Esophagus squamous epithelium (tissue), 5 donors: ENCODE data around the gene PSMD14. TPM values are rescaled to one million over a fixed set of nuclear protein-coding genes. Genes with fewer than 3 reads are reported as not detected.
A peak's percentile ranks its signal among the peaks of the same experiment; 100 is the strongest.

Source experiments
- DNase-seq: peaks from one replicate; lab custom pipeline; 2025; lab: John Stamatoyannopoulos, UW
- H3K27ac ChIP-seq, 4 donors: fragments of 200-600 bp; sonication (generic); one replicate each; pipeline ENCODE4 v1.5.1; 2016 to 2019; ENCODE audit warnings: mild to moderate bottlenecking in 1 of 4
- H3K27me3 ChIP-seq, 4 donors: fragments of 200-600 bp; sonication (generic); 1 replicate in 3 of 4; 2 replicates in 1 of 4; pipeline versions ENCODE4 v1.5.1 to v1.6.0; 2017 to 2021; ENCODE audit warnings: antibody characterized with exemption in 1 of 4
- H3K36me3 ChIP-seq, 3 donors: fragments of 200-600 bp; sonication (generic); one replicate each; pipeline ENCODE4 v1.5.1; 2016 to 2019
- H3K4me1 ChIP-seq, 3 donors: fragments of 200-600 bp; sonication (generic); one replicate each; pipeline ENCODE4 v1.5.1; 2017 to 2019
- H3K4me3 ChIP-seq, 4 donors: fragments of 200-600 bp; sonication (generic); 1 replicate in 3 of 4; 2 replicates in 1 of 4; pipeline ENCODE4 v1.5.1; 2016 to 2019; ENCODE audit warnings: mild to moderate bottlenecking in 2 of 4, moderate library complexity in 1 of 4
- H3K9me3 ChIP-seq, 3 donors: fragments of 200-600 bp; sonication (generic); one replicate each; pipeline ENCODE4 v1.5.1; 2016 to 2019
- CTCF ChIP-seq, 6 experiments: fragments of 450-650 bp in 4 of 6; fragments of 200-600 bp in 2 of 6; sonication (generic) in 2 of 6; IDR thresholded peaks; one replicate each; pipeline ENCODE4 v1.5.1; 2016 to 2019; ENCODE audit warnings: antibody characterized with exemption in 6 of 6, mild to moderate bottlenecking in 4 of 6, moderate library complexity in 4 of 6
- POLR2A ChIP-seq, 4 donors: fragments of 450-650 bp; IDR thresholded peaks; one replicate each; pipeline ENCODE4 v1.6.1; 2017; ENCODE audit warnings: antibody characterized with exemption in 4 of 4, mild to moderate bottlenecking in 4 of 4, moderate library complexity in 3 of 4
- WGBS, 2 donors: methylation state at CpG; one replicate each; pipeline ENCODE4 v1.1.5; 2018; 5-methylcytosine and 5-hydroxymethylcytosine counted together
- intact Hi-C: fragments of 100-400 bp; cut with DNase I; formaldehyde crosslinking; loops from one replicate; pipeline ENCODE4 v1.15.0; 2022
- total RNA-seq, 4 donors: library from RNA; depleted of rRNA; stranded (reverse); fragments of >200 nt; gene quantifications; one replicate each; pipeline ENCODE4 v1.1.0, GENCODE V29; 2016
- donor health status: DM: yes; HTN: yes; CAD: no.

PSMD14 gene
- total RNA-seq, 4 donors from 2014 or later, result 32.8 to 86.9 (median 53.3) TPM

DNA sequence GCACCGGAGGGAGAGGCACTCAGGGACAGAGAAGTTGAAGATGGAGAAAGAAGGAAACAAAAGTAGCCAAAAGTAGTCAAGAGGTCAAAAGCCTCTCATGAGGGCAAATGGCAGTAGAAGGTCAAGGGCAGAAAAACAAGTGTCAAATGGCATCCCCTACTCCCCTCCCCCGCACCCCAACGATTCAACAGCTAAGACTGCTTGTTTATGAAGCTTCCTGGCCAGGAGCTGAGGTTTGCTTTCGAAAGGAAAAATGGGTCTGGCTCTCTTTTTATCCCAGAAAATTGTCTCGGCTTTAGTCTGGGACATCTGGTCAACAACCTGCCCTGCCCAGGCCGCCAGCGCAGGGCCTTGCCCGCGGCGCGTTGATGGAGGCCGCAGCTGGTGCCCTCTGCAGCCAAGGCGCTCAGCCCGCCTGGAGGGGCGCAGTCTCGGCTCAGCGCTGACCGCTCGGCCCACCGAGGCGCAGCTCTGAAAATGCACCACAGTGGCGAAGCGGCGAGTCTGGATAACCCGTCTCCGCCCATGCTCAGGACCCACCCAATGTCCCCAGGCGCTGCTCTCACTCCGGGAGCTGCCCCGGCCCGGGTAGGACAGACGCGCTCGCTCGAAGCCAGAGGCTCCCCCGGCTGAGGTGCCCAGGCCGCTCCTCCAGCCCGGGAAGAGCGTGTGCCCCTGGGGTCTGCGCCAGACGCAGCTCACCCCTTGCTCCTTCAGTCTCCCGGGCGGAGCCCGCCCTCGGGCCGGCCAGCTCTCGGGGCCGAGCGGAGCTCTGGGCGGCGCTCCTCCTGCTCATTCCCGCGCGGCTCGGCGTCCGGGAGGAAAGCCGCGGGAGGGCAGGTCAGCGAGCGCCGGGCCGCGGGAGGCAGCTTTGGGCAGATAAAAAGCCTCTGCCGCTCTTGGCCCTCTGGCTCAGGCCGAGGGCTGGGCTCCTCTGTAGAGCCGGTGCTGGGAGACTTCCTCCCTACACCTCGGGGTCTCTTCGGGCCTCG is 106.1 kb downstream of the PSMD14 start:
- intact Hi-C loops, result no loop called here
- Histone ChIP-seq H3K4me3 (peak overlapping the region; percentile 30 to 72 (median 45)), H3K36me3 (peaks cover 0 to 10% (median 0%) of the 10 kb centered on the region in 3 donors), H3K4me1 (peaks cover 20 to 52% (median 36%) of the 10 kb centered on the region in 3 donors), H3K27me3 (peaks cover 17 to 63% (median 36%) of the 10 kb centered on the region in 4 donors), H3K9me3 (no peaks in the 10 kb centered on the region), H3K27ac (no peak overlapping the region)
- 25 to 27% methylated on average over 10 to 11 of the region's 69 CpGs for WGBS, 2 donors
- TF ChIP-seq POLR2A (IDR thresholded peaks at IDR 0.05), result no peak
- TF ChIP-seq CTCF (IDR thresholded peaks at IDR 0.05), result no peak
- no peak for DNase-seq

- no peak for DNase-seq
- Histone ChIP-seq H3K4me3 (peak overlapping the region; percentile 30 to 72 (median 45)), H3K4me1 (peaks cover 20 to 52% (median 36%) of the 10 kb centered on the region in 3 donors), H3K9me3 (no peaks in the 10 kb centered on the region), H3K27ac (no peak overlapping the region), H3K36me3 (peaks cover 0 to 6% (median 0%) of the 10 kb centered on the region in 3 donors), H3K27me3 (peaks cover 17 to 72% (median 41%) of the 10 kb centered on the region in 4 donors)
- intact Hi-C loops, result no loop called here
- TF ChIP-seq POLR2A (IDR thresholded peaks at IDR 0.05), result no peak
- no peak for TF ChIP-seq CTCF (IDR thresholded peaks at IDR 0.05)
- WGBS, 2 donors, result 10% methylated on average over 25 to 29 of the region's 29 CpGs
Measured at GRCh38 chr2:161415034-161415986, 107.1 kb downstream of the PSMD14 start.

GRCh38 chr2:161415987-161416707 is 107.9 kb downstream of the PSMD14 start, which contains the start of gene TBR1:
TBR1 (plus strand) TSS chr2:161416297; CDS start chr2:161416411, 114 bp downstream.
- H3K27me3 ChIP-seq, result peaks cover 17 to 81% (median 49%) of the 10 kb centered on the region in 4 donors
- peaks cover 20 to 52% (median 36%) of the 10 kb centered on the region in 3 donors for H3K4me1 ChIP-seq
- DNase-seq, result no peak
- intact Hi-C loops, result no loop called here
- WGBS, 2 donors, result 5 to 7% methylated on average over 14 to 16 of the region's 16 CpGs
- no peaks in the 10 kb centered on the region for H3K9me3 ChIP-seq
- no peak within 1 kb of the TSS for H3K27ac ChIP-seq
- peaks cover 0 to 6% (median 0%) of the 10 kb centered on the region in 3 donors for H3K36me3 ChIP-seq
- TF ChIP-seq POLR2A (IDR thresholded peaks at IDR 0.05) (no peak), CTCF (IDR thresholded peaks at IDR 0.05) (no peak)
- H3K4me3 ChIP-seq, result peak within 1 kb of the TSS in 3 of 4 donors; percentile 38 to 72 (median 52)

- H3K9me3 ChIP-seq, result no peaks in the 10 kb centered on the region
- intact Hi-C loops, result no loop called here
- no peak for TF ChIP-seq POLR2A (IDR thresholded peaks at IDR 0.05)
- no peak for TF ChIP-seq CTCF (IDR thresholded peaks at IDR 0.05)
- H3K4me1 ChIP-seq, result peaks cover 20 to 52% (median 36%) of the 10 kb centered on the region in 3 donors
- peak overlapping the region in 1 of 4 donors; percentile 32 for H3K4me3 ChIP-seq
- no peak for DNase-seq
- H3K27ac ChIP-seq, result no peak overlapping the region
- 6 to 8% methylated on average over 34 to 40 of the region's 41 CpGs for WGBS, 2 donors
- no peaks in the 10 kb centered on the region for H3K36me3 ChIP-seq
- peaks cover 17 to 88% (median 50%) of the 10 kb centered on the region in 4 donors for H3K27me3 ChIP-seq
Measured at GRCh38 chr2:161416708-161417437, 108.6 kb downstream of the PSMD14 start.
